B cell (primary cell): ENCODE results near the gene IMMP2L. TPM values are rescaled to one million over a fixed set of nuclear protein-coding genes. Genes with fewer than 3 reads are reported as not detected.

ENCODE experiments used
- ATAC-seq: fragments of 200-7000 bp; cut with Tn5 transposase; one replicate; pipeline ENCODE4 v1.10.0; 2021; ENCODE audit warnings: low read depth, mild to moderate bottlenecking, moderate number of reproducible peaks, moderate library complexity
- CTCF ChIA-PET: fragments of 350-600 bp; sonication (Branson Sonifier 250); formaldehyde crosslinking; loops from one replicate; lab custom pipeline; 2021; ENCODE audit warnings: antibody characterized with exemption, inconsistent platforms; lab: Charles Lee
- POLR2A ChIA-PET: fragments of 350-600 bp; sonication (Branson Sonifier 250); formaldehyde crosslinking; loops from one replicate; lab custom pipeline; 2021; ENCODE audit warnings: antibody characterized with exemption; lab: Charles Lee
- DNase-seq: peaks from one replicate; pipeline ENCODE4 v3.0.0; 2013
- H2AFZ ChIP-seq: 2 replicates; pipeline ENCODE4 v1.6.1; 2012; ENCODE audit warnings: mild to moderate bottlenecking, low read depth, low read length; ENCODE audit not compliant: insufficient read depth, poor library complexity, severe bottlenecking
- H3K27ac ChIP-seq, 2 donors: 1 replicate in 1 of 2; 2 replicates in 1 of 2; pipeline ENCODE4 v1.5.1; 2012 to 2013; ENCODE audit warnings: low read length in 2 of 2, mild to moderate bottlenecking in 2 of 2, moderate library complexity in 1 of 2
- H3K27me3 ChIP-seq, 4 experiments: fragments of 200-600 bp in 1 of 4; sonication (generic) in 1 of 4; replicated peaks in 1 of 4; 1 replicate in 2 of 4; 2 replicates in 2 of 4; pipeline versions ENCODE4 v1.6.1 to v1.7.0; 2013 to 2016; ENCODE audit warnings: low read length in 3 of 4, mild to moderate bottlenecking in 2 of 4, mixed read lengths in 1 of 4, moderate library complexity in 1 of 4; ENCODE audit not compliant: insufficient read depth in 4 of 4, control insufficient read depth in 3 of 4; ENCODE audit errors: control extremely low read depth in 1 of 4
- H3K36me3 ChIP-seq, 2 experiments: replicated peaks in 1 of 2; 1 replicate in 1 of 2; 2 replicates in 1 of 2; pipeline versions ENCODE4 v1.6.1 to v1.7.1; 2013; ENCODE audit warnings: low read length in 1 of 2; ENCODE audit not compliant: insufficient read depth in 2 of 2, control insufficient read depth in 1 of 2; ENCODE audit errors: control extremely low read depth in 1 of 2, extremely low read depth in 1 of 2
- H3K4me1 ChIP-seq, 2 donors: fragments of 200-600 bp in 1 of 2; sonication (generic) in 1 of 2; 1 replicate in 1 of 2; 2 replicates in 1 of 2; pipeline versions ENCODE4 v1.5.1 to v1.6.1; 2013 to 2017; ENCODE audit warnings: low read length in 2 of 2; ENCODE audit not compliant: control insufficient read depth in 2 of 2, insufficient read depth in 2 of 2
- H3K4me2 ChIP-seq: replicated peaks from 2 replicates; pipeline ENCODE3; 2012; ENCODE audit warnings: mild to moderate bottlenecking, low read depth, low read length; ENCODE audit not compliant: poor library complexity, severe bottlenecking
- H3K4me3 ChIP-seq, 5 experiments: fragments of 200-600 bp in 1 of 5; sonication (generic) in 1 of 5; 1 replicate in 3 of 5; 2 replicates in 2 of 5; pipeline versions ENCODE4 v1.5.1 to v1.7.0; 2011 to 2016; ENCODE audit warnings: low read length in 4 of 5, mild to moderate bottlenecking in 4 of 5, low read depth in 2 of 5, control low read depth in 1 of 5, moderate library complexity in 1 of 5; ENCODE audit not compliant: insufficient read depth in 1 of 5; ENCODE audit errors: control extremely low read depth in 1 of 5, extremely low read depth in 1 of 5
- H3K79me2 ChIP-seq: fragments of 200-600 bp; sonication (generic); one replicate; pipeline ENCODE4 v1.6.0; 2016; ENCODE audit warnings: low read length; ENCODE audit not compliant: control insufficient read depth, insufficient read depth
- H3K9ac ChIP-seq: fragments of 200-600 bp; sonication (generic); 2 replicates; pipeline ENCODE4 v1.6.1; 2017; ENCODE audit warnings: mild to moderate bottlenecking, low read length, moderate library complexity
- H3K9me3 ChIP-seq, 3 donors: one replicate each; pipeline versions ENCODE4 v1.6.1 to v1.7.1; 2013; ENCODE audit warnings: low read length in 2 of 3; ENCODE audit not compliant: control insufficient read depth in 2 of 3, insufficient read depth in 1 of 3; ENCODE audit errors: control extremely low read depth in 1 of 3
- H4K20me1 ChIP-seq: 2 replicates; pipeline ENCODE4 v1.6.0; 2012; ENCODE audit warnings: mild to moderate bottlenecking, low read length; ENCODE audit not compliant: insufficient read depth, control insufficient read depth, poor library complexity, severe bottlenecking
- H3K27ac Mint-ChIP-seq: one replicate; pipeline ENCODE4 v1.8.0; 2021; ENCODE audit warnings: mixed read lengths
- H3K27me3 Mint-ChIP-seq: one replicate; pipeline ENCODE4 v1.8.0; 2021; ENCODE audit warnings: mixed read lengths
- H3K4me1 Mint-ChIP-seq: one replicate; pipeline ENCODE4 v1.8.0; 2021; ENCODE audit warnings: mixed read lengths
- H3K4me3 Mint-ChIP-seq: one replicate; pipeline ENCODE4 v1.8.0; 2021; ENCODE audit warnings: mixed read lengths
- H3K9me3 Mint-ChIP-seq: one replicate; pipeline ENCODE4 v1.8.0; 2022; ENCODE audit warnings: mixed read lengths; ENCODE audit not compliant: insufficient read depth
- EZH2 ChIP-seq: IDR thresholded peaks from 2 replicates; pipeline ENCODE4 v1.6.1; 2012; ENCODE audit warnings: borderline replicate concordance, low read depth, mild to moderate bottlenecking, moderate library complexity, low read length; ENCODE audit not compliant: insufficient read depth, poor library complexity, severe bottlenecking
- WGBS: methylation state at CpG from one replicate; pipeline ENCODE4 v1.1.5; 2013; ENCODE audit warnings: missing lambda C conversion rate; ENCODE audit not compliant: insufficient coverage; 5-methylcytosine and 5-hydroxymethylcytosine counted together
- intact Hi-C: fragments of 100-400 bp; cut with micrococcal nuclease; formaldehyde crosslinking; loops from one replicate; pipeline ENCODE4 v1.10.0; 2022
- polyA plus RNA-seq: library from polyadenylated mRNA; depleted of rRNA; stranded (reverse); fragments of >200 nt; gene quantifications from 2 replicates; pipeline ENCODE4 v1.2.3, GENCODE V29; 2012
- total RNA-seq, 2 donors: library from RNA; stranded (reverse); fragments of 120-200 nt in 1 of 2; gene quantifications; 1 replicate in 1 of 2; 2 replicates in 1 of 2; pipeline versions ENCODE4 v1.2.3 to v1.2.4, GENCODE V29; 2013 to 2022
- TF ChIP-seq, protein P1 (sequence below): fragments of 200-600 bp; IDR thresholded peaks from one replicate; pipeline ENCODE4 v1.8.0; 2022; ENCODE audit warnings: antibody characterized with exemption, mild to moderate bottlenecking

The IMMP2L gene
- total and polyA plus RNA-seq, 2 donors (not counting 1 experiment from before 2014, with no cell fraction given): 3.8 to 34.2 TPM

DNA sequence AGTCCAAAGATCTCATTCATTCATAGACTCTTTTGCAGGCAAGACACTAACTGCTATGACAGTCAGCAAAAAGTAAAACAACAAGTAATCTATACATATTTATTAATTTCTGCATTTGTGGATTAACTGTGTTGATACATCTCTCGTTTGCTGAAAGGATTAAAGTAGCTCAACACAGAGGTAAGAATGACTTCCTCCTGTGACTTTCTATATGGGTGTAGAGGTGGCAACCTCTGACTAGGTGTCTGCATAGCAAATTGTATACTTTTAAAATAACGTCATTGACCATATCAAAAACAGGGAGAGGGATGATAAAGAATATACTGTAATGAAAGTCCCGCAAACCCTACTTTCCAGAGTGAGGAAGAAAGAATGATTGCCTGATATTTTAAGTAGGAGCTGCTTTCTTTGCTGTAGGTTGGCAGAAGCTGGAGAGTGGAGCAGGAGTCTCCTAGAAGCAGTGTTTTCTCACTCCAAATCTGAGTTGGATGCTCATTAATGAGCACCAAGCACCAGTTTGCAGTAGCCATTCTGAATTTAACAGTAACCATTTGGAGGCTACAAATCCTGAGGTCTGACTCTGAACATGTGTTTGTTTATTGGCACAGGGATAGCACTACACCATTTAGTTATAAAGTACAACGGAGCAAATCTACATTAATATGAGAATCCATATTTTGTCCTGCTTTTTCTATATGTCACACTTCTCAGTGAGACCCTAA is 480.6 kb downstream of the IMMP2L start:
- no peaks in the 10 kb centered on the region for H4K20me1 ChIP-seq
- Mint-ChIP-seq H3K9me3 (peaks cover 2% of the 10 kb centered on the region), H3K4me1 (peaks cover 38% of the 10 kb centered on the region), H3K4me3 (no peak overlapping the region), H3K27me3 (no peaks in the 10 kb centered on the region), H3K27ac (no peak overlapping the region)
- no peak overlapping the region for H3K27ac ChIP-seq
- no peak overlapping the region for H2AFZ ChIP-seq
- H3K4me1 ChIP-seq: peaks cover 12 to 31% of the 10 kb centered on the region in 2 donors
- intact Hi-C loops: loop anchor here (5.0 to 10.0 kb wide), 2 partner anchors 483 to 656 kb away; partner anchors contain the start of gene IMMP2L
- CTCF ChIA-PET: interaction anchor here (1.0 to 1.4 kb wide), 2 partner anchors 10 to 18 kb away, joined by 3 to 4 read pairs; no protein-coding TSS in a partner anchor
- H3K4me2 ChIP-seq: no peak overlapping the region
- no peaks in the 10 kb centered on the region for H3K36me3 ChIP-seq
- no peak overlapping the region for H3K4me3 ChIP-seq
- H3K27me3 ChIP-seq: no peaks in the 10 kb centered on the region
- ATAC-seq (no peak), DNase-seq (no peak)
- no peak overlapping the region for H3K9ac ChIP-seq
- H3K9me3 ChIP-seq: no peaks in the 10 kb centered on the region
- no peaks in the 10 kb centered on the region for H3K79me2 ChIP-seq
- POLR2A ChIA-PET: no interaction called here
- TF ChIP-seq, protein P1, sequence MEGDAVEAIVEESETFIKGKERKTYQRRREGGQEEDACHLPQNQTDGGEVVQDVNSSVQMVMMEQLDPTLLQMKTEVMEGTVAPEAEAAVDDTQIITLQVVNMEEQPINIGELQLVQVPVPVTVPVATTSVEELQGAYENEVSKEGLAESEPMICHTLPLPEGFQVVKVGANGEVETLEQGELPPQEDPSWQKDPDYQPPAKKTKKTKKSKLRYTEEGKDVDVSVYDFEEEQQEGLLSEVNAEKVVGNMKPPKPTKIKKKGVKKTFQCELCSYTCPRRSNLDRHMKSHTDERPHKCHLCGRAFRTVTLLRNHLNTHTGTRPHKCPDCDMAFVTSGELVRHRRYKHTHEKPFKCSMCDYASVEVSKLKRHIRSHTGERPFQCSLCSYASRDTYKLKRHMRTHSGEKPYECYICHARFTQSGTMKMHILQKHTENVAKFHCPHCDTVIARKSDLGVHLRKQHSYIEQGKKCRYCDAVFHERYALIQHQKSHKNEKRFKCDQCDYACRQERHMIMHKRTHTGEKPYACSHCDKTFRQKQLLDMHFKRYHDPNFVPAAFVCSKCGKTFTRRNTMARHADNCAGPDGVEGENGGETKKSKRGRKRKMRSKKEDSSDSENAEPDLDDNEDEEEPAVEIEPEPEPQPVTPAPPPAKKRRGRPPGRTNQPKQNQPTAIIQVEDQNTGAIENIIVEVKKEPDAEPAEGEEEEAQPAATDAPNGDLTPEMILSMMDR: no peak
- no peak for TF ChIP-seq EZH2
- no CpG with 5 or more reads among the region's 4 CpGs for WGBS

DNA sequence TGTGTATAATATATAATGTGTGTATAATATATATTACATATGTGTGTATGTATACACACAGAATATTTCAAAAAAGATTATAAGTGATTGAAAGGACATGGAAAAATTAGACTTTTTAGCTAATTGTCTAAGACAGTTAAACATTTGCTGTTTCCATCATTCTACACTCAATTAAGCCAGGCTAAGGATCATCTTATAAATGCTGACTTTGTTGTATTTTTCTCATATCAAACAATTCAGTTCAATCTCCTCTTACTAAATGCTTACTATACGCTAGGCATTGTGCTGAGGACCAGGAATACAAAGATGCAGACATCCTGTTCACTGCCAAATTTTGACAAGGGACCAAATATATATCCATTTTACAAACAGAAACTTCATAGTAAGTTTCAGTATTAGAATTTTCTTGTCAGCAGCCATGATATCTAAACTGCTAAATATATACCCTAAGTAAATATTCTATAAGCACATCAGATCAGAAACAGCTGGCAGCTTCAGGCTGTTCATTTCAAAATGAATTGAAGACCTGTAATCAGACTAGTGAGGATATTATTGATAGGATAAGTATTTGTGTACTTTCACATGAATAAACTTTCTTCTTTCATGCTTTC is 481.7 kb downstream of the IMMP2L start:
- H3K9me3 ChIP-seq: no peaks in the 10 kb centered on the region
- no peak overlapping the region for H2AFZ ChIP-seq
- TF ChIP-seq EZH2: no peak
- TF ChIP-seq, protein P1: no peak
- Mint-ChIP-seq H3K4me1 (peaks cover 35% of the 10 kb centered on the region), H3K27ac (no peak overlapping the region), H3K4me3 (no peak overlapping the region), H3K27me3 (no peaks in the 10 kb centered on the region), H3K9me3 (peaks cover 2% of the 10 kb centered on the region)
- no peak overlapping the region for H3K27ac ChIP-seq
- no peaks in the 10 kb centered on the region for H3K27me3 ChIP-seq
- no peaks in the 10 kb centered on the region for H4K20me1 ChIP-seq
- no peak overlapping the region for H3K9ac ChIP-seq
- WGBS: no CpG with 5 or more reads among the region's 1 CpG
- no peaks in the 10 kb centered on the region for H3K36me3 ChIP-seq
- ATAC-seq (no peak), DNase-seq (no peak)
- intact Hi-C loops: loop anchor here (5.0 to 10.0 kb wide), 2 partner anchors 484 to 657 kb away; partner anchors contain the start of gene IMMP2L
- H3K4me2 ChIP-seq: no peak overlapping the region
- CTCF ChIA-PET: interaction anchor here (1.4 kb wide), 1 partner anchor 19 kb away, joined by 4 read pairs; no protein-coding TSS in a partner anchor
- no peak overlapping the region for H3K4me3 ChIP-seq
- POLR2A ChIA-PET: no interaction called here
- no peaks in the 10 kb centered on the region for H3K79me2 ChIP-seq
- peaks cover 12 to 31% of the 10 kb centered on the region in 2 donors for H3K4me1 ChIP-seq
